ENCODE results near the gene TMEM101.
"Not testable (repeated sequence)": the region's sequence is repeated elsewhere in the genome, so short reads cannot be mapped to it uniquely, and the experiment has no call there.

- TF ChIP-seq EZH2 (IDR thresholded peaks at IDR 0.05; ENCODE audit: insufficient read depth, poor library complexity, severe bottlenecking); EZH2phosphoT487 (IDR thresholded peaks at IDR 0.05; ENCODE audit: insufficient read depth, low read depth): not testable (repeated sequence)
These were observed 19.9 kb upstream of the TMEM101 start for GRCh38 chr17:44034688-44035087.
